Glutamatergic neuron (in vitro differentiated cells): ENCODE results near the gene ARF1. TPM values are rescaled to one million over a fixed set of nuclear protein-coding genes. Genes with fewer than 3 reads are reported as not detected.

Experiments used
- DNase-seq: peaks from one replicate; pipeline ENCODE4 v3.0.0; 2022
- H3K27ac Mint-ChIP-seq: one replicate; pipeline ENCODE4 v1.8.0; 2020; ENCODE audit warnings: mild to moderate bottlenecking, mixed read lengths, inconsistent platforms; ENCODE audit not compliant: unreplicated experiment
- H3K27me3 Mint-ChIP-seq: one replicate; pipeline ENCODE4 v1.8.0; 2020; ENCODE audit warnings: mild to moderate bottlenecking, moderate library complexity, mixed read lengths, inconsistent platforms; ENCODE audit not compliant: unreplicated experiment
- H3K36me3 Mint-ChIP-seq: one replicate; pipeline ENCODE4 v1.8.0; 2020; ENCODE audit warnings: mild to moderate bottlenecking, mixed read lengths, inconsistent platforms; ENCODE audit not compliant: unreplicated experiment
- H3K4me1 Mint-ChIP-seq: one replicate; pipeline ENCODE4 v1.8.0; 2020; ENCODE audit warnings: mild to moderate bottlenecking, low read depth, mixed read lengths, inconsistent platforms; ENCODE audit not compliant: unreplicated experiment
- H3K4me3 Mint-ChIP-seq: one replicate; pipeline ENCODE4 v1.8.0; 2020; ENCODE audit warnings: mild to moderate bottlenecking, mixed read lengths, inconsistent platforms; ENCODE audit not compliant: unreplicated experiment
- H3K9me3 Mint-ChIP-seq: one replicate; pipeline ENCODE4 v1.8.0; 2020; ENCODE audit warnings: mild to moderate bottlenecking, moderate library complexity, mixed read lengths, inconsistent platforms; ENCODE audit not compliant: unreplicated experiment
- total RNA-seq: library from RNA; stranded (reverse); fragmentation: NEBNext Ultra II Directional; extraction: Animal tissue kit (Norgen Biotek cat#: 25700); gene quantifications from one replicate; pipeline ENCODE4 v1.2.1, GENCODE V29; 2021; ENCODE audit not compliant: unreplicated experiment
- TF ChIP-seq, protein P1 (sequence below): fragments of 200-600 bp; sonication (generic); IDR thresholded peaks from one replicate; pipeline ENCODE4 v1.5.0; 2021; ENCODE audit not compliant: partially characterized antibody, unreplicated experiment

Gene ARF1
- total RNA-seq, 1 donor from 2014 or later: 222 TPM

- no peak for DNase-seq
- Mint-ChIP-seq H3K36me3 (no peaks in the 10 kb centered on the region), H3K4me3 (no peak overlapping the region), H3K27ac (no peak overlapping the region), H3K4me1 (no peaks in the 10 kb centered on the region), H3K9me3 (no peaks in the 10 kb centered on the region), H3K27me3 (peaks cover 2% of the 10 kb centered on the region)
- TF ChIP-seq, protein P1, sequence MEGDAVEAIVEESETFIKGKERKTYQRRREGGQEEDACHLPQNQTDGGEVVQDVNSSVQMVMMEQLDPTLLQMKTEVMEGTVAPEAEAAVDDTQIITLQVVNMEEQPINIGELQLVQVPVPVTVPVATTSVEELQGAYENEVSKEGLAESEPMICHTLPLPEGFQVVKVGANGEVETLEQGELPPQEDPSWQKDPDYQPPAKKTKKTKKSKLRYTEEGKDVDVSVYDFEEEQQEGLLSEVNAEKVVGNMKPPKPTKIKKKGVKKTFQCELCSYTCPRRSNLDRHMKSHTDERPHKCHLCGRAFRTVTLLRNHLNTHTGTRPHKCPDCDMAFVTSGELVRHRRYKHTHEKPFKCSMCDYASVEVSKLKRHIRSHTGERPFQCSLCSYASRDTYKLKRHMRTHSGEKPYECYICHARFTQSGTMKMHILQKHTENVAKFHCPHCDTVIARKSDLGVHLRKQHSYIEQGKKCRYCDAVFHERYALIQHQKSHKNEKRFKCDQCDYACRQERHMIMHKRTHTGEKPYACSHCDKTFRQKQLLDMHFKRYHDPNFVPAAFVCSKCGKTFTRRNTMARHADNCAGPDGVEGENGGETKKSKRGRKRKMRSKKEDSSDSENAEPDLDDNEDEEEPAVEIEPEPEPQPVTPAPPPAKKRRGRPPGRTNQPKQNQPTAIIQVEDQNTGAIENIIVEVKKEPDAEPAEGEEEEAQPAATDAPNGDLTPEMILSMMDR: no peak
Observed at GRCh38 chr1:228125185-228125584, 42.7 kb downstream of the ARF1 start.

GRCh38 chr1:228131766-228132165 lies 49.3 kb downstream of the ARF1 start:
- Mint-ChIP-seq H3K4me3 (no peak overlapping the region), H3K9me3 (no peaks in the 10 kb centered on the region), H3K27me3 (peaks cover 6% of the 10 kb centered on the region), H3K4me1 (no peaks in the 10 kb centered on the region), H3K36me3 (no peaks in the 10 kb centered on the region), H3K27ac (no peak overlapping the region)
- TF ChIP-seq, protein P1: no peak
- DNase-seq: no peak

- Mint-ChIP-seq H3K4me3 (no peak overlapping the region), H3K27me3 (peaks cover 7% of the 10 kb centered on the region), H3K4me1 (no peaks in the 10 kb centered on the region), H3K9me3 (peaks cover 1% of the 10 kb centered on the region), H3K36me3 (no peaks in the 10 kb centered on the region), H3K27ac (no peak overlapping the region)
- TF ChIP-seq, protein P1: no peak
- no peak for DNase-seq
Observed at GRCh38 chr1:228134591-228134990, 52.1 kb downstream of the ARF1 start.

DNA sequence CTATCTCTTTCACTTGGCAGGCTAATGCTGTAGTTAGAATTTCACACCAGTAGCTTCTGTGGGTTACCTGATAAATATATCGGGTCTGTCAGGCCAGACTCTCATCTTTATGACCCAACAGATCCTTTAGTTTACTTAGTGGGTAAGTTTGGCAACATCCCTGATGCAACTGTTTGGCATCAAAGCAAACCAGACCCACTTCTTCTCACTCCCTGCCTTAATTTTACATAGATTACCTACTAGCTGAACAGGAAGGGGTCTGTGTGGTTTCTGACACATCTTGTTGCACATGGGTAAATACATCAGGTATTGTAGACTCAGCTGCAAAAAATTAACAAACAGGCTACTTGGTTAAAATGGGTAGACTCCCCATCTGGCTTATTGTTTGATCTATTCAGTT lies 54.4 kb downstream of the ARF1 start:
- Mint-ChIP-seq H3K27me3 (peaks cover 10% of the 10 kb centered on the region), H3K4me1 (no peaks in the 10 kb centered on the region), H3K9me3 (peaks cover 7% of the 10 kb centered on the region), H3K4me3 (no peak overlapping the region), H3K27ac (no peak overlapping the region), H3K36me3 (no peaks in the 10 kb centered on the region)
- DNase-seq: no peak
- TF ChIP-seq, protein P1: no peak

GRCh38 chr1:228139406-228139930 lies 57.0 kb downstream of the ARF1 start:
- H3K27me3 Mint-ChIP-seq: peaks cover 11% of the 10 kb centered on the region
- H3K36me3 Mint-ChIP-seq: no peaks in the 10 kb centered on the region
- H3K4me1 Mint-ChIP-seq: peaks cover 12% of the 10 kb centered on the region
- peak overlapping the region; percentile 88 for H3K27ac Mint-ChIP-seq
- TF ChIP-seq, protein P1: no peak
- peaks cover 14% of the 10 kb centered on the region for H3K9me3 Mint-ChIP-seq
- no peak for DNase-seq
- H3K4me3 Mint-ChIP-seq: peak overlapping the region; percentile 88
